Measurements from ENCODE around the gene PARP9. TPM values are rescaled to one million over a fixed set of nuclear protein-coding genes. Genes with fewer than 3 reads are reported as not detected.
A peak's percentile ranks its signal among the peaks of the same experiment; 100 is the strongest.

PARP9 gene
- total and polyA plus RNA-seq, 2 of the 13 experiments (the other 11 are each of a cell fraction or from before 2014, with no cell fraction given): 6.5 to 10.6 TPM

GRCh38 chr3:122586098-122586497, 22.0 kb upstream of the PARP9 start (continued):
- TF ChIP-seq NCOR1 (IDR thresholded peaks at IDR 0.05; ENCODE audit: borderline replicate concordance, low read length) (no peak), ZNF776 (CRISPR knock-in tag; IDR thresholded peaks at IDR 0.05) (no peak), ZSCAN9 (CRISPR knock-in tag; IDR thresholded peaks at IDR 0.05; ENCODE audit: borderline replicate concordance) (no peak)

GRCh38 chr3:122582390-122582789, 18.3 kb upstream of the PARP9 start:
- Histone ChIP-seq H4K20me1 (ENCODE audit: insufficient read depth, low read length) (no peaks in the 10 kb centered on the region), H3K36me3 (replicated peaks in 1 of 2; ENCODE audit: control insufficient read depth in 1 of 2, insufficient read depth in 2 of 2, low read length in 2 of 2) (no peaks in the 10 kb centered on the region), H3K4me1 (ENCODE audit: insufficient read depth, low read length) (peaks cover 11% of the 10 kb centered on the region; the same call in 1 of the 2 replicates), H3K9me3 (ENCODE audit: low read length) (peaks cover 21% of the 10 kb centered on the region), H3K9ac (ENCODE audit: insufficient read depth, low read depth, low read length) (no peak overlapping the region), H3K27ac (ENCODE audit: extremely low read length, insufficient read depth, low read length) (no peak overlapping the region), H3K27me3 (ENCODE audit: control insufficient read depth in 1 of 2, insufficient read depth in 2 of 2, low read length in 2 of 2) (no peaks in the 10 kb centered on the region), H3K4me2 (ENCODE audit: low read depth, low read length) (no peak overlapping the region), H3K79me2 (ENCODE audit: insufficient read depth, low read length) (no peaks in the 10 kb centered on the region), H2AFZ (ENCODE audit: low read length) (no peak overlapping the region), H3K4me3 (replicated peaks in 1 of 3; ENCODE audit: insufficient read depth in 1 of 3, low read depth in 2 of 3, low read length in 3 of 3) (no peak overlapping the region)
- in situ Hi-C loops (cut with HindIII; ENCODE audit: extremely low pct_ligation_motif_present, low pct_unique_long_range_greater_than_20kb) (no loop called here), intact Hi-C loops (cut with micrococcal nuclease; ENCODE audit: unreplicated experiment) (no loop called here)
- no peak for ATAC-seq
- BruUV-seq (replicated peaks): no TSS peak
- FAIRE-seq: no peak
- no peak for DNase-seq (ENCODE audit: low spot score)
- POLR2A ChIA-PET: no interaction called here
- CTCF ChIA-PET (ENCODE audit: low intra/inter-chr PET ratio, low total read pairs): no interaction called here
- WGBS (ENCODE audit: low lambda C conversion rate): 33% methylated on average over 1 of the region's 1 CpG
- TF ChIP-seq, protein P1, sequence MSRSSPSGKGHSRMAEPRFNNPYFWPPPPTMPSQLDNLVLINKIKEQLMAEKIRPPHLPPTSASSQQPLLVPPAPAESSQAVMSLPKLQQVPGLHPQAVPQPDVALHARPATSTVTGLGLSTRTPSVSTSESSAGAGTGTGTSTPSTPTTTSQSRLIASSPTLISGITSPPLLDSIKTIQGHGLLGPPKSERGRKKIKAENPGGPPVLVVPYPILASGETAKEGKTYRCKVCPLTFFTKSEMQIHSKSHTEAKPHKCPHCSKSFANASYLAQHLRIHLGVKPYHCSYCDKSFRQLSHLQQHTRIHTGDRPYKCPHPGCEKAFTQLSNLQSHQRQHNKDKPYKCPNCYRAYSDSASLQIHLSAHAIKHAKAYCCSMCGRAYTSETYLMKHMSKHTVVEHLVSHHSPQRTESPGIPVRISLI (CRISPR knock-in tag; IDR thresholded peaks at IDR 0.05; ENCODE audit: borderline replicate concordance): no peak
- TF ChIP-seq ZNF317 (CRISPR knock-in tag; IDR thresholded peaks at IDR 0.05): peak; percentile 98

- H3K79me2 ChIP-seq (ENCODE audit: insufficient read depth, low read length): no peaks in the 10 kb centered on the region
- H3K27me3 ChIP-seq (ENCODE audit: control insufficient read depth in 1 of 2, insufficient read depth in 2 of 2, low read length in 2 of 2): no peaks in the 10 kb centered on the region
- intact Hi-C loops (cut with micrococcal nuclease; ENCODE audit: unreplicated experiment) (no loop called here), in situ Hi-C loops (cut with HindIII; ENCODE audit: extremely low pct_ligation_motif_present, low pct_unique_long_range_greater_than_20kb) (no loop called here)
- no peak overlapping the region for H2AFZ ChIP-seq (ENCODE audit: low read length)
- H3K4me2 ChIP-seq (ENCODE audit: low read depth, low read length): no peak overlapping the region
- WGBS (ENCODE audit: low lambda C conversion rate): 72% methylated on average over 2 of the region's 2 CpGs
- no peaks in the 10 kb centered on the region for H3K36me3 ChIP-seq (replicated peaks in 1 of 2; ENCODE audit: control insufficient read depth in 1 of 2, insufficient read depth in 2 of 2, low read length in 2 of 2)
- ChIA-PET POLR2A (no interaction called here), CTCF (ENCODE audit: low intra/inter-chr PET ratio, low total read pairs) (no interaction called here)
- no peak overlapping the region for H3K27ac ChIP-seq (ENCODE audit: extremely low read length, insufficient read depth, low read length)
- peaks cover 11% of the 10 kb centered on the region; the same call in 1 of the 2 replicates for H3K4me1 ChIP-seq (ENCODE audit: insufficient read depth, low read length)
- FAIRE-seq: no peak
- no peak for ATAC-seq
- H3K9ac ChIP-seq (ENCODE audit: insufficient read depth, low read depth, low read length): no peak overlapping the region
- no peak overlapping the region for H3K4me3 ChIP-seq (replicated peaks in 1 of 3; ENCODE audit: insufficient read depth in 1 of 3, low read depth in 2 of 3, low read length in 3 of 3)
- BruUV-seq (replicated peaks): no TSS peak
- H4K20me1 ChIP-seq (ENCODE audit: insufficient read depth, low read length): no peaks in the 10 kb centered on the region
- DNase-seq (ENCODE audit: low spot score): no peak
- H3K9me3 ChIP-seq (ENCODE audit: low read length): peaks cover 21% of the 10 kb centered on the region
- TF ChIP-seq ZNF180 (CRISPR knock-in tag; IDR thresholded peaks at IDR 0.05; ENCODE audit: borderline replicate concordance, low read depth) (no peak), ZNF276 (CRISPR knock-in tag; IDR thresholded peaks at IDR 0.05; ENCODE audit: low read depth) (no peak), ZNF615 (CRISPR knock-in tag; IDR thresholded peaks at IDR 0.05; ENCODE audit: borderline replicate concordance) (no peak)
- TF ChIP-seq, protein P2, sequence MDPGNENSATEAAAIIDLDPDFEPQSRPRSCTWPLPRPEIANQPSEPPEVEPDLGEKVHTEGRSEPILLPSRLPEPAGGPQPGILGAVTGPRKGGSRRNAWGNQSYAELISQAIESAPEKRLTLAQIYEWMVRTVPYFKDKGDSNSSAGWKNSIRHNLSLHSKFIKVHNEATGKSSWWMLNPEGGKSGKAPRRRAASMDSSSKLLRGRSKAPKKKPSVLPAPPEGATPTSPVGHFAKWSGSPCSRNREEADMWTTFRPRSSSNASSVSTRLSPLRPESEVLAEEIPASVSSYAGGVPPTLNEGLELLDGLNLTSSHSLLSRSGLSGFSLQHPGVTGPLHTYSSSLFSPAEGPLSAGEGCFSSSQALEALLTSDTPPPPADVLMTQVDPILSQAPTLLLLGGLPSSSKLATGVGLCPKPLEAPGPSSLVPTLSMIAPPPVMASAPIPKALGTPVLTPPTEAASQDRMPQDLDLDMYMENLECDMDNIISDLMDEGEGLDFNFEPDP (CRISPR knock-in tag; conservative IDR thresholded peaks at IDR 0.05): no peak
- TF ChIP-seq, protein P3, sequence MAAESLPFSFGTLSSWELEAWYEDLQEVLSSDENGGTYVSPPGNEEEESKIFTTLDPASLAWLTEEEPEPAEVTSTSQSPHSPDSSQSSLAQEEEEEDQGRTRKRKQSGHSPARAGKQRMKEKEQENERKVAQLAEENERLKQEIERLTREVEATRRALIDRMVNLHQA (CRISPR knock-in tag; IDR thresholded peaks at IDR 0.05): no peak
- TF ChIP-seq, protein P4, sequence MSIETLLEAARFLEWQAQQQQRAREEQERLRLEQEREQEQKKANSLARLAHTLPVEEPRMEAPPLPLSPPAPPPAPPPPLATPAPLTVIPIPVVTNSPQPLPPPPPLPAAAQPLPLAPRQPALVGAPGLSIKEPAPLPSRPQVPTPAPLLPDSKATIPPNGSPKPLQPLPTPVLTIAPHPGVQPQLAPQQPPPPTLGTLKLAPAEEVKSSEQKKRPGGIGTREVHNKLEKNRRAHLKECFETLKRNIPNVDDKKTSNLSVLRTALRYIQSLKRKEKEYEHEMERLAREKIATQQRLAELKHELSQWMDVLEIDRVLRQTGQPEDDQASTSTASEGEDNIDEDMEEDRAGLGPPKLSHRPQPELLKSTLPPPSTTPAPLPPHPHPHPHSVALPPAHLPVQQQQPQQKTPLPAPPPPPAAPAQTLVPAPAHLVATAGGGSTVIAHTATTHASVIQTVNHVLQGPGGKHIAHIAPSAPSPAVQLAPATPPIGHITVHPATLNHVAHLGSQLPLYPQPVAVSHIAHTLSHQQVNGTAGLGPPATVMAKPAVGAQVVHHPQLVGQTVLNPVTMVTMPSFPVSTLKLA (IDR thresholded peaks at IDR 0.05): no peak
These were observed 17.5 kb upstream of the PARP9 start for GRCh38 chr3:122581622-122582021.
